HG02678 (cell line): ENCODE measurements around the gene MX2.
A peak's percentile ranks its signal among the peaks of the same experiment; 100 is the strongest.
"Not testable (repeated sequence)": the region's sequence is repeated elsewhere in the genome, so short reads cannot be mapped to it uniquely, and the experiment has no call there.

ENCODE experiments used
- ATAC-seq: cut with Tn5 transposase; IDR thresholded peaks from one replicate; pipeline ENCODE4 v1.9.1; 2021; ENCODE audit warnings: mild to moderate bottlenecking, moderate library complexity; ENCODE audit not compliant: unreplicated experiment

MX2 gene, protein sequence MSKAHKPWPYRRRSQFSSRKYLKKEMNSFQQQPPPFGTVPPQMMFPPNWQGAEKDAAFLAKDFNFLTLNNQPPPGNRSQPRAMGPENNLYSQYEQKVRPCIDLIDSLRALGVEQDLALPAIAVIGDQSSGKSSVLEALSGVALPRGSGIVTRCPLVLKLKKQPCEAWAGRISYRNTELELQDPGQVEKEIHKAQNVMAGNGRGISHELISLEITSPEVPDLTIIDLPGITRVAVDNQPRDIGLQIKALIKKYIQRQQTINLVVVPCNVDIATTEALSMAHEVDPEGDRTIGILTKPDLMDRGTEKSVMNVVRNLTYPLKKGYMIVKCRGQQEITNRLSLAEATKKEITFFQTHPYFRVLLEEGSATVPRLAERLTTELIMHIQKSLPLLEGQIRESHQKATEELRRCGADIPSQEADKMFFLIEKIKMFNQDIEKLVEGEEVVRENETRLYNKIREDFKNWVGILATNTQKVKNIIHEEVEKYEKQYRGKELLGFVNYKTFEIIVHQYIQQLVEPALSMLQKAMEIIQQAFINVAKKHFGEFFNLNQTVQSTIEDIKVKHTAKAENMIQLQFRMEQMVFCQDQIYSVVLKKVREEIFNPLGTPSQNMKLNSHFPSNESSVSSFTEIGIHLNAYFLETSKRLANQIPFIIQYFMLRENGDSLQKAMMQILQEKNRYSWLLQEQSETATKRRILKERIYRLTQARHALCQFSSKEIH

GRCh38 chr21:41361786-41362604 is at the start of gene MX2:
Gene MX2, plus strand, starts transcription at chr21:41362027. Its CDS starts 14,880 bp downstream, at chr21:41376907.
- peak; percentile 46 for ATAC-seq

- ATAC-seq: not testable (repeated sequence)
Measured at GRCh38 chr21:41313285-41314164, 48.3 kb upstream of the MX2 start.

DNA sequence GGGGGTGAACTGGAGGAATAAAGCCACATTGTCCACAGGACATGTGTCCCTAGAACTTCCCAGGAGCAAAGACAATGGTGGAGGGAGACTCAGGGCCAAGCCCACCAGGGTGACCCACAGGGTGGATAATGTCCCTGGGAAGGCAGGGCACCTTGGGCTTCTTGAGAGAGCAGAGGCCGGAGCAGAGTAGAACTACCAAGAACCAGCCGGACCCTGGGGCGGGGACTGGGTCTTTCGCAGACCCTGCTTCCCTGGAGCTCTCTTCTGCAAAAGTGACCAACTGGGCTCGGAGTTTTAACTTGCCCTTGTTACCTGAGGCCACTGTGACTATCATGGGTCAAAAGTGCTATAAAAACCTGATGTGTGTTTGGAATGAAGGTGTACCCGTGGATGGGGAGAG is 46.1 kb upstream of the MX2 start:
- ATAC-seq: no peak

DNA sequence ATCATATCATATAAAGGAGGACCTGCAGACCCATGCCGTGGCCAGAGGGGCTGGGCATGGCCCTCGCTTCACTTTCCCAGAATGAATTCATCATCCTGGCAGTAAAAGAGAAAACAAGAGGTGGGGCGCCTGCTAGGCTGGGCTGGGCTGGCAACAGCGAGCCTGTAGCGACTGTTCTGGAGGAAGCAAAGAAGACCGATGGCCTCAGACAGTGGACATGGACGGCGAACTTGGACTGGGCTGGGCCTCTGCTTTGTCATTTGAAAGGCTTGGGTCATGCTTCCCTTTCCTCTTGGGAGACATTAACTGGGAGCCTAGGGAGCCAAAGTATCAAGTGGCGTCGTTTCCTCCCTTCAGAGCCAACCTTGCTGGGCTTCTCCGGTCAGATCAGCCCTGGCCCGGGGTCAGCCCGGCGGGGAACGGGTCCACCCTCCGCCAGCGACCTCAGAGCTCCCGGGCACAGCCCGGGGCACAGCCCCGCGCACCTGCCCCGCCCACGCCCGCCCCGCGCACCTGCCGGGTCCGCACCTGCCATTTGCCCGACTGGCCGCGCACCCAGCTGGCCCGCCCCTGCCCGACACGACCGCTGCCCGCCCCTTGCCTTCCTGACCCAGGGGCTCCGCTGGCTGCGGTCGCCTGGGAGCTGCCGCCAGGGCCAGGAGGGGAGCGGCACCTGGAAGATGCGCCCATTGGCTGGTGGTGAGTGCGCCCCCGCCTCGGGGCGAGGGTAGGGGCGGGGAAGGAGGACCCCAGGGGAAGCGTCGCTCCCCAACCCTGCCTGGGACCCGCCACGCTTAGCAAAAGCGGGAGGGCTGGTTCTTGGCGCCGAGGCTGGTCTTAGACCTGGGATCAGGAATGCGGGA is 45.4 kb upstream of the MX2 start, which contains the start of gene FAM3B:
FAM3B (plus strand) TSS at position 602 of the 863 bp plus-strand sequence; CDS start at position 681, 79 bp downstream.
- ATAC-seq: no peak

GRCh38 chr21:41317063-41317392 is 44.8 kb upstream of the MX2 start:
- ATAC-seq: no peak

DNA sequence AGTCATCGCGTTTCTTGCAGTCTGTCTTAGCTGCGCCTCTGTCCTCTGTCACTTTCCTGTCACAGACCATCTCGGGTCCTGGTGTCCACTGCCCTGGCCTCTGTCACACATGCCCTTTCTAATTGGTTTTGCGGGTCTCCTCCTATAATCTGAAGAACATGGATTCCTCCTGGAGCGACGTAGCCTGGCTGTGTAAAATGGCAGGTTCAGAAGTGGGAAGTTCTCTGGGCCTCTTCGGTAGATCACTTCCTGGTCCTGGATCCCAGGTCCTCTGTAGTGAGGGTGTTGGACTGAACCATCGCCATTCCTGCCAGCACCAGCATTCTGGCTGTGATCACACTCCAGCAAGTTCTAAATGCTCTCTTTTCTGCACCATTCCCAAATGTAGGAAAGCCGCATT is 44.4 kb upstream of the MX2 start:
- ATAC-seq: no peak

GRCh38 chr21:41318218-41318617 is 43.6 kb upstream of the MX2 start:
- ATAC-seq: no peak

DNA sequence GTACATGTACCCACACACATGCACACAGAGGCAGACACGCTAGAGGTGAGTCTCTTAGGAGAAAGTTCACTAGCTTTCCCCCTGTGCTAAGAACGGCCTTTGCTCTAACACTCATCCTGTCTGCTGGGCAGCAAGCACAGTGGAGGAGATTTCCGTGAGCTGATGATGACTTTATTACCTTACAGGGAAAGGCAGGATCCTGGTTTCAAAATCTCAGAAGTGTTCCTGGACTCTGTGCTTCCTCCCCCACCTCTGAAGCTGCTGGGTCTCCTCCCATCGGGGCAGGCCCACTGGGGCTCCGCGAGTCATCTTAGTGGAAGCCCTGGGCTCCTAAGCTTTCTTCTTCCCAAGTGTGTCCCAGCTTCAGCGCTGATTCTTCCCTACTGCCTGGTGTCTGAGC is 42.6 kb upstream of the MX2 start:
- no peak for ATAC-seq

DNA sequence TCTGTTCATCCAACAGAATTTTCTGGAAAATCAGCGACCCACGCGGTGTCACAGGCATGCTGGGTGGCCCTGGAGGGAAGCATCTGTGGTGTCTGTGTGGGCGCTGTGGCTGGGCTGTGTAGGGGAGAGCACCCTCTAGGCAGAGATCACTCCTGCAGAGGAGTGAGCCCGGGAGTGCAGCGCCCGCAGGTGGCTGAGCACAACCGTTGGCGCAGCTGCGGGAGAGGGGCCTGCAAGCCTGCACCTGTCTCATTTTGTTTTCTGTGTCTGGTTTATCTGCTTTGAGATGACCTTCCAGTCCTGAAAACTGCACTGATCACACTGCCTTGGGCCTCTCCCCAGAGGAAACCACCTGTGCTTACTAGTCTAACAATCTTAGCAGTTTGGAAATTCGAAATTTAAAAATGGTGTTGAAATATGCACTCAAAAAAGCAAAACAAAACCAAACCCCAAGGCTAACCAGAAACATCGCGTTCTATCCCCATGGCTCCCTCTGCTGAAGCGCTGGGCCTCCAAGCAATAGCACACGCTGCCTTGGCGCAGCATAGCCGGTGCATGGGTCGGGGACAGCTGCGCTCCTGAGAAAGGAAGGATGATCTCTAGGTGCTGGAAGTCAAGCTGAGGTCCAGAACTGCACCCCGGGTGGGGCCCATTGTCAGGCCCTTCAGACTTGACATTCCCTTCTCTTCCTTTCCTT is 40.5 kb upstream of the MX2 start:
- ATAC-seq: no peak

DNA sequence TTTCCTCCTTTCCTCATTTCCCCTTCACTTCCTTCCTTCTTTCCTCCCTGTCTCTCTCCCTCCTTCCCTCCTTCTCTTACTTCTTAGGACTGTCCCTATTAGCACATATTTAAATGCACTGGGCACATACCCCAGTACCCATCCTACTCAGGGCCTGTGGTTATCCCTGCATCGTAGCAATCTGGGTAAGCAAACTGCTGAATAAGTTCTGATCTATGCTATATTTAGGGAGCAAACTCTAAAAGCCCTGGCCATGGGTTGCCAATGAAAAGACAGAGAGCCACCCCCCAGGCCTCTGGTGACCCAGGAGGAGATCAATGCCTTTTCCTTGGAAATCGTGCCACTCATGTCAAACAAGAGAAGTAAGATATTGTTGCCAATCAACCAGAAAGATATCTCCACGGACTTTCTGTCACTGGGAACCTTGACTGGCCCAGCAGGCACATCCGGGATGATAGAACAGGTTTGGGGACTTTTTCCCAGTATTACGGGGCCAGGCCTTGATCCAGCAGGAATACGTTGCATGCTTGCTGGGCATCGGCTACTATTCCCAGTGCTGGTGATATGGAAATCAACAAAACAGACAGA is 39.8 kb upstream of the MX2 start:
- ATAC-seq: no peak

DNA sequence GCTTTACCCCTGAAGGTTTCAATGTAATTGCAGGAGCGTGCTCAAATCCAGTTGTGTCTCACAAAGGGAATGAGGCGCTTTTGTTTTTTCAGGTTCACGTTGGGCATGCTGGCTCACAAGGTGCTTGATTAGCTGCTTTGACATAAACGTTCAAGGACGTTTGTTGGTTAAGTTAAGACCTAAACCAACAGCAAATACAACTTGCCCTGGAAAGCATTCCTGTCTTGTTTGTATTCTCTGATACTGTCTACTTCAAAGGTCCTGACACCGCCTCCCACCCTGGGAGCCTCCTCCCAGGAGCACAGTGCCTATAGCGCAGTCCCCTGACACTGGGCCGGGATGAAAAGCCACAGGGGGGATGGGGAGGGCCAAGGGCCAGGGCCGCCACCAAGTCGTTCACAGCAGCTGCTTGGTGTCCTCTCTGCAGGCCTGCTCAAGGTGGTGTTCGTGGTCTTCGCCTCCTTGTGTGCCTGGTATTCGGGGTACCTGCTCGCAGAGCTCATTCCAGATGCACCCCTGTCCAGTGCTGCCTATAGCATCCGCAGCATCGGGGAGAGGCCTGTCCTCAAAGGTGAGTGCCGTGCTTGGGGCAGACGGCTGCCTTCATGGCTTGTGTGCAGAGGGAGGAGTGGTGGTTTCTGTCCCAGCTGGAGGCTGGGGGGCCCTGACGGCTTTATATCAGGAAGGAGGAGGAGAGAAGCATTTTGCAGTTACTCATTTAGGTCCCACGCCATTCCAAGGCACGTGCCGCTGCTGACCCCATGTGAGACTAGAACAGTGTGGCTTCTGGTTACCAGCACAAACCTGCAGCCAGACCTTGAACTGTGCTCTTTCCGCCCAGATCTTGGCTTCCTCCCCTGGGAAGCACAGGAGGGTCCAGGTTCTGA is 39.1 kb upstream of the MX2 start:
- no peak for ATAC-seq

GRCh38 chr21:41325138-41325912 is 36.5 kb upstream of the MX2 start:
- no peak for ATAC-seq

DNA sequence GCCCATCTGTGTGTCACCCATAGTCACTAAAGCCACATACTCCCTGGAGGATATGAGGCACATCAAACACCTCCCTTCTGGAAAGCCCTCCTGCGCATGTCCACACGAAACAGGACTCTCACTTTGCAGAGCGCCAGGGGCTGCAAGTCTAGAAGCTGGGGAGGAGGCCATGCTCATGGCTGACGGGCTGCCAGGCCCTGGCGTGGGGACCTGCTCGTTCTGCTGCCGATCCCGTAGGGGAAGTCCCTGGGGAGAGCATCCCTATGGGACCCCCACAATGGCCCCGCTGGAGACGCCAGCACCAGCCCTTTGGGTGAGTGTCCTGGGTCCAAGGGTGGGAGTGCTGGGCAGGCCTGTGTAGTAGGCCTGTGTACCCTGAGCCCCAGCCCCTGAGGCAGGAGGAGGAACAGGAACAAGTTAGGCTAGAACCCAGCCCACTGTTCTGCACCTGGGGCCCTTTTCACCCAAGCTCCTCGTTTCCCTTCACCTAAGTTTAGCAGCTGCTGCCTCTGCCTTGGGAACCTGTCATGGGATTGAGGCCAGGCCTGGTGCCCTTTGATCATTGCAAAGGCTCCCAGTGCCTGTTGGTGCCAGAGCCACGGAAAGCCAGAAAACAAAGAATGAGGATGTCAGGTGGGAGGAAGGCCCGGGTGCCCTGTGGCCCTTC is 35.3 kb upstream of the MX2 start:
- no peak for ATAC-seq

DNA sequence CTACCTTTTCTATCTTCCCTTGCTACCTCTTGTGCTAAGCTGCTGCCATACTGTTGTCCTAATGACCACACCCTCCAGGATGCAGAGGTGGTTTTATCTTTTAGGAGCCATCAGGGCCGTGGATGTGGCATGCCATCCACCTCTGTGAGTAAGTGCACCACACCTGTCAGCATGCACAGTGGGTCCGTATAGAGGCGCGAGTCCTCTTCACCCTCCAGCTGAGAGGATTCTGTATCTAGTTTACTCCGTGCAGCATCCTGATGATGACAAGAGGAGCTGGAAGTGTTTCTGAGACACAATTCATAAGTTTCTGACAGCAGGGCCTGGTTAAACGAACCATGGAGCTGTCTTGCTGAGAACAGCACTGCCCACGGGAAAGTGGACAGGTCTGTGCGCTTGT is 34.1 kb upstream of the MX2 start:
- ATAC-seq: no peak

DNA sequence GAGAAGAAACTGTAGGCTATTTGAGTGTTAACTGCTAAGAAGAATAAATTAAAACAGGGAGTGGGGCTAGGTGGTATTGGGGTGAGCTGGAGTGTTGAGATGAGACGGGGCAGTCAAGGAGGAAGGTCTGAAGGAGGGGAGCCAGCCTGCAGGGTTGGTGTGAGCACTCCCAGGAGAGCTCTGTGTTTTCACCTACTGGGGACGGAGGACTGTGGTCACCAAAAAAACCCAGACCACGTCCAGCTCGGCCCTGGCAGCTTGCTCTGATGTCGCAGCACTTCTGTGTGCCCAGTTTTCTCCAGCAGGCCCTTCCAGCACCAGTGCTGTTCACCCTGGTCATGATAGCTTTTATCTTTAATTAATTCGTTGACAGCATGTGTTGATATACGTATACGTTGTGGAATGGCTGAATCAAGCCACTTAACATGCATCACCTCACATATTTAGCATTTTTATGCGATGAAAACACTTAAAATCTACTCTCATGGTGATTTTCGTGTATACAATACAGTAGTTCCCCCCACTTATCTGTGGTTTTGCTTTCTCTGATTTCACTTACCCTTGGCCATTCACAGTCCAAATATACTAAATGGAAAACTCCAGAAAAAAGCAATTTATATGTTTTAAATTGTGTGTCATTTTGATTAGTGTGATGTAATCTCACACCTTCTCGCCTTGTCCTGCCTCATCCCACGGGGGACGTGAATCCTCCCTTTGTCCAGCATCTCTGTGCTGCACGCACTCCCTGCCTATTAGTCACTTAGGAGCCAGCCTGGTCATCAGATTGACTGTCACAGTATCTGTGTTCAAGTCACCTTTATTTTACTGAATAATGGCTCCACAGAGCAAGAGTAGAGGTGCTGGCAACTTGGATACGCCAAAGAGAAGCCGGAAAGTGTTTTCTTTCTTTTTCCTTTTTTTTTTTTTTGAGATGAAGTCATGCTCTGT is 32.9 kb upstream of the MX2 start:
- no peak for ATAC-seq
